OCI-LY1 (cell line): Measurements from ENCODE around the gene EMC8.

Experiments used
- H2AFZ ChIP-seq: fragments of 200-600 bp; sonication (generic), shearing (Covaris generic); 2 replicates; pipeline ENCODE4 v1.6.0; 2014; ENCODE audit warnings: antibody characterized with exemption, mild to moderate bottlenecking, low read length
- H3F3A ChIP-seq: fragments of 200-600 bp; sonication (generic), shearing (Covaris generic); 2 replicates; pipeline ENCODE4 v1.6.0; 2014; ENCODE audit warnings: mild to moderate bottlenecking, antibody characterized with exemption, low read length, moderate library complexity; ENCODE audit not compliant: insufficient read depth
- H3K27ac ChIP-seq: fragments of 200-600 bp; sonication (generic); 2 replicates; pipeline ENCODE4 v1.5.1; 2014; ENCODE audit warnings: low read length, mixed run types, mild to moderate bottlenecking, low read depth; ENCODE audit not compliant: poor library complexity, severe bottlenecking
- H3K27me3 ChIP-seq: fragments of 200-600 bp; sonication (generic); 2 replicates; pipeline ENCODE4 v1.6.0; 2014; ENCODE audit warnings: antibody characterized with exemption, mild to moderate bottlenecking, low read length, moderate library complexity; ENCODE audit not compliant: insufficient read depth
- H3K36me3 ChIP-seq: fragments of 200-600 bp; sonication (generic); 2 replicates; pipeline ENCODE4 v1.6.1; 2014; ENCODE audit warnings: mild to moderate bottlenecking, antibody characterized with exemption, low read length, moderate library complexity, mixed read lengths; ENCODE audit not compliant: insufficient read depth
- H3K4me1 ChIP-seq: fragments of 200-600 bp; sonication (generic); 2 replicates; pipeline ENCODE4 v1.5.1; 2014; ENCODE audit warnings: mild to moderate bottlenecking, low read length, moderate library complexity; ENCODE audit not compliant: insufficient read depth, severe bottlenecking
- H3K4me2 ChIP-seq: fragments of 200-600 bp; sonication (generic), shearing (Covaris generic); 2 replicates; pipeline ENCODE4 v1.6.1; 2014; ENCODE audit warnings: low read length
- H3K4me3 ChIP-seq: fragments of 200-600 bp; sonication (generic); 2 replicates; pipeline ENCODE4 v1.5.1; 2014; ENCODE audit warnings: low read length, low read depth, mild to moderate bottlenecking, mixed read lengths; ENCODE audit not compliant: poor library complexity, severe bottlenecking
- H3K79me2 ChIP-seq: fragments of 200-600 bp; shearing (Covaris generic); 2 replicates; pipeline ENCODE4 v1.6.1; 2016; ENCODE audit warnings: mixed run types, low read length, mixed read lengths; ENCODE audit not compliant: insufficient read depth
- H3K9ac ChIP-seq: fragments of 200-600 bp; sonication (generic), shearing (Covaris generic); 2 replicates; pipeline ENCODE4 v1.6.1; 2014; ENCODE audit warnings: mild to moderate bottlenecking, low read length, mixed read lengths
- H3K9me2 ChIP-seq: fragments of 200-600 bp; sonication (generic), shearing (Covaris generic); 2 replicates; pipeline ENCODE4 v1.6.1; 2014; ENCODE audit warnings: low read depth, mild to moderate bottlenecking, low read length, mixed read lengths
- H3K9me3 ChIP-seq: fragments of 200-600 bp; shearing (Covaris generic); 2 replicates; pipeline ENCODE4 v1.6.1; 2014; ENCODE audit warnings: low read length, mixed read lengths
- H4K20me1 ChIP-seq: fragments of 200-600 bp; sonication (generic), shearing (Covaris generic); 2 replicates; pipeline ENCODE4 v1.6.0; 2016; ENCODE audit warnings: mild to moderate bottlenecking, low read length; ENCODE audit not compliant: insufficient read depth
- EZH2 ChIP-seq: fragments of 200-600 bp; sonication (generic), shearing (Covaris generic); IDR thresholded peaks from 2 replicates; pipeline ENCODE4 v1.8.0; 2017; ENCODE audit warnings: borderline replicate concordance, mixed run types, mild to moderate bottlenecking, antibody characterized with exemption, low read length, moderate library complexity, mixed read lengths
- TF ChIP-seq, protein P1 (sequence below): fragments of 200-600 bp; sonication (generic), shearing (Covaris generic); IDR thresholded peaks from 2 replicates; pipeline ENCODE4 v1.5.1; 2017; ENCODE audit warnings: mild to moderate bottlenecking, antibody characterized with exemption, low read length, moderate library complexity, mixed read lengths

Gene EMC8

GRCh38 chr16:85805442-85806045 is 6.2 kb upstream of the EMC8 start:
- peaks cover 34% of the 10 kb centered on the region for H3K4me1 ChIP-seq
- no peak overlapping the region for H3K4me3 ChIP-seq
- peaks cover 4% of the 10 kb centered on the region for H3K79me2 ChIP-seq
- no peak overlapping the region for H3K9ac ChIP-seq
- peaks cover 64% of the 10 kb centered on the region for H3K36me3 ChIP-seq
- no peaks in the 10 kb centered on the region for H3K27me3 ChIP-seq
- no peak overlapping the region for H3K4me2 ChIP-seq
- no peak overlapping the region for H3K27ac ChIP-seq
- H3F3A ChIP-seq, result no peaks in the 10 kb centered on the region
- H4K20me1 ChIP-seq, result no peaks in the 10 kb centered on the region
- no peaks in the 10 kb centered on the region for H3K9me3 ChIP-seq
- H3K9me2 ChIP-seq, result no peaks in the 10 kb centered on the region
- TF ChIP-seq, protein P1, sequence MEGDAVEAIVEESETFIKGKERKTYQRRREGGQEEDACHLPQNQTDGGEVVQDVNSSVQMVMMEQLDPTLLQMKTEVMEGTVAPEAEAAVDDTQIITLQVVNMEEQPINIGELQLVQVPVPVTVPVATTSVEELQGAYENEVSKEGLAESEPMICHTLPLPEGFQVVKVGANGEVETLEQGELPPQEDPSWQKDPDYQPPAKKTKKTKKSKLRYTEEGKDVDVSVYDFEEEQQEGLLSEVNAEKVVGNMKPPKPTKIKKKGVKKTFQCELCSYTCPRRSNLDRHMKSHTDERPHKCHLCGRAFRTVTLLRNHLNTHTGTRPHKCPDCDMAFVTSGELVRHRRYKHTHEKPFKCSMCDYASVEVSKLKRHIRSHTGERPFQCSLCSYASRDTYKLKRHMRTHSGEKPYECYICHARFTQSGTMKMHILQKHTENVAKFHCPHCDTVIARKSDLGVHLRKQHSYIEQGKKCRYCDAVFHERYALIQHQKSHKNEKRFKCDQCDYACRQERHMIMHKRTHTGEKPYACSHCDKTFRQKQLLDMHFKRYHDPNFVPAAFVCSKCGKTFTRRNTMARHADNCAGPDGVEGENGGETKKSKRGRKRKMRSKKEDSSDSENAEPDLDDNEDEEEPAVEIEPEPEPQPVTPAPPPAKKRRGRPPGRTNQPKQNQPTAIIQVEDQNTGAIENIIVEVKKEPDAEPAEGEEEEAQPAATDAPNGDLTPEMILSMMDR, result no peak
- TF ChIP-seq EZH2, result no peak
- no peak overlapping the region for H2AFZ ChIP-seq

GRCh38 chr16:85803570-85803969 is 4.2 kb upstream of the EMC8 start:
- peaks cover 17% of the 10 kb centered on the region for H3K79me2 ChIP-seq
- no peak for TF ChIP-seq EZH2
- TF ChIP-seq, protein P1, result no peak
- H2AFZ ChIP-seq, result no peak overlapping the region
- H3K36me3 ChIP-seq, result peaks cover 64% of the 10 kb centered on the region
- no peak overlapping the region for H3K4me3 ChIP-seq
- no peaks in the 10 kb centered on the region for H4K20me1 ChIP-seq
- no peaks in the 10 kb centered on the region for H3K27me3 ChIP-seq
- H3K4me1 ChIP-seq, result peaks cover 41% of the 10 kb centered on the region
- H3K9me2 ChIP-seq, result no peaks in the 10 kb centered on the region
- peak overlapping the region; percentile 22; the same call in 1 of the 2 replicates for H3K4me2 ChIP-seq
- H3K27ac ChIP-seq, result peak overlapping the region; percentile 42
- no peak overlapping the region; the same call in 1 of the 2 replicates for H3K9ac ChIP-seq
- no peaks in the 10 kb centered on the region for H3K9me3 ChIP-seq
- no peaks in the 10 kb centered on the region for H3F3A ChIP-seq

- Histone ChIP-seq H3K27ac (peak overlapping the region; percentile 46), H2AFZ (no peak overlapping the region), H3F3A (no peaks in the 10 kb centered on the region), H3K4me2 (peak overlapping the region; percentile 95), H3K9me2 (no peaks in the 10 kb centered on the region), H3K79me2 (peaks cover 41% of the 10 kb centered on the region), H3K36me3 (peaks cover 64% of the 10 kb centered on the region), H4K20me1 (no peaks in the 10 kb centered on the region), H3K9me3 (no peaks in the 10 kb centered on the region), H3K4me1 (peaks cover 54% of the 10 kb centered on the region), H3K4me3 (peak overlapping the region; percentile 86), H3K9ac (peak overlapping the region; percentile 97), H3K27me3 (no peaks in the 10 kb centered on the region)
- TF ChIP-seq EZH2, result no peak
- TF ChIP-seq, protein P1, result no peak
These were observed 951 bp upstream of the EMC8 start for GRCh38 chr16:85800321-85800669.
